Parathyroid adenoma (tissue), 2 donors: ENCODE data around the gene SVOP.

Experiments
- H2AFZ ChIP-seq: fragments of 300-600 bp; sonication (generic); one replicate; pipeline ENCODE4 v1.7.0; 2017; ENCODE audit warnings: antibody characterized with exemption, mild to moderate bottlenecking
- H3K27ac ChIP-seq: fragments of 300-600 bp; sonication (generic); one replicate; pipeline ENCODE4 v1.7.0; 2017
- H3K27me3 ChIP-seq: fragments of 300-600 bp; sonication (generic); one replicate; pipeline ENCODE4 v1.7.0; 2017; ENCODE audit warnings: low read length; ENCODE audit not compliant: control insufficient read depth, insufficient read depth
- H3K36me3 ChIP-seq: fragments of 300-600 bp; sonication (generic); one replicate; pipeline ENCODE4 v1.7.0; 2017; ENCODE audit warnings: low read length; ENCODE audit not compliant: control insufficient read depth, insufficient read depth
- H3K4me1 ChIP-seq: fragments of 300-600 bp; sonication (generic); one replicate; pipeline ENCODE4 v1.7.0; 2017; ENCODE audit warnings: control low read depth
- H3K4me2 ChIP-seq: fragments of 300-600 bp; sonication (generic); one replicate; pipeline ENCODE4 v1.7.0; 2017; ENCODE audit warnings: low read length
- H3K4me3 ChIP-seq: fragments of 300-600 bp; sonication (generic); one replicate; pipeline ENCODE4 v1.7.0; 2017; ENCODE audit warnings: low read depth, low read length
- H3K79me2 ChIP-seq: fragments of 300-600 bp; sonication (generic); one replicate; pipeline ENCODE4 v1.7.0; 2017; ENCODE audit warnings: control low read depth
- H3K9ac ChIP-seq: fragments of 300-600 bp; sonication (generic); one replicate; pipeline ENCODE4 v1.7.0; 2017; ENCODE audit warnings: mild to moderate bottlenecking
- H3K9me3 ChIP-seq: fragments of 300-600 bp; sonication (generic); one replicate; pipeline ENCODE4 v1.7.0; 2017; ENCODE audit warnings: low read length; ENCODE audit not compliant: control insufficient read depth
- CTCF ChIP-seq: fragments of 300-600 bp; sonication (generic); IDR thresholded peaks from one replicate; pipeline ENCODE4 v1.7.0; 2017; ENCODE audit warnings: antibody characterized with exemption, mild to moderate bottlenecking
- donor health status: primary hyperparathyroidism.

SVOP gene

GRCh38 chr12:108912361-108912760, 108.5 kb downstream of the SVOP start:
- H3K4me2 ChIP-seq: no peak overlapping the region
- H3K27ac ChIP-seq: no peak overlapping the region
- TF ChIP-seq CTCF: no peak
- H3K9ac ChIP-seq: no peak overlapping the region
- H3K9me3 ChIP-seq: no peaks in the 10 kb centered on the region
- H3K27me3 ChIP-seq: no peaks in the 10 kb centered on the region
- H3K4me3 ChIP-seq: no peak overlapping the region
- H3K36me3 ChIP-seq: no peaks in the 10 kb centered on the region
- no peaks in the 10 kb centered on the region for H3K4me1 ChIP-seq
- no peak overlapping the region for H2AFZ ChIP-seq
- no peaks in the 10 kb centered on the region for H3K79me2 ChIP-seq

GRCh38 chr12:108911915-108912314, 109.0 kb downstream of the SVOP start:
- no peaks in the 10 kb centered on the region for H3K79me2 ChIP-seq
- no peaks in the 10 kb centered on the region for H3K36me3 ChIP-seq
- H3K4me3 ChIP-seq: no peak overlapping the region
- no peak for TF ChIP-seq CTCF
- H3K27me3 ChIP-seq: no peaks in the 10 kb centered on the region
- no peak overlapping the region for H2AFZ ChIP-seq
- no peaks in the 10 kb centered on the region for H3K9me3 ChIP-seq
- no peak overlapping the region for H3K4me2 ChIP-seq
- H3K4me1 ChIP-seq: no peaks in the 10 kb centered on the region
- no peak overlapping the region for H3K9ac ChIP-seq
- H3K27ac ChIP-seq: no peak overlapping the region

GRCh38 chr12:108910336-108910735, 110.5 kb downstream of the SVOP start:
- Histone ChIP-seq H3K4me1 (no peaks in the 10 kb centered on the region), H3K9me3 (no peaks in the 10 kb centered on the region), H3K36me3 (no peaks in the 10 kb centered on the region), H3K4me2 (no peak overlapping the region), H2AFZ (no peak overlapping the region), H3K79me2 (no peaks in the 10 kb centered on the region), H3K27ac (no peak overlapping the region), H3K27me3 (no peaks in the 10 kb centered on the region), H3K4me3 (no peak overlapping the region), H3K9ac (no peak overlapping the region)
- TF ChIP-seq CTCF: no peak

GRCh38 chr12:108907839-108908351, 113.0 kb downstream of the SVOP start:
- no peak overlapping the region for H2AFZ ChIP-seq
- H3K79me2 ChIP-seq: no peaks in the 10 kb centered on the region
- H3K27ac ChIP-seq: no peak overlapping the region
- H3K27me3 ChIP-seq: no peaks in the 10 kb centered on the region
- H3K36me3 ChIP-seq: no peaks in the 10 kb centered on the region
- no peaks in the 10 kb centered on the region for H3K9me3 ChIP-seq
- no peak for TF ChIP-seq CTCF
- no peak overlapping the region for H3K4me2 ChIP-seq
- H3K4me1 ChIP-seq: no peaks in the 10 kb centered on the region
- no peak overlapping the region for H3K4me3 ChIP-seq
- H3K9ac ChIP-seq: no peak overlapping the region

GRCh38 chr12:108906971-108907370, 113.9 kb downstream of the SVOP start:
- Histone ChIP-seq H3K9ac (no peak overlapping the region), H3K27me3 (no peaks in the 10 kb centered on the region), H2AFZ (no peak overlapping the region), H3K36me3 (no peaks in the 10 kb centered on the region), H3K27ac (no peak overlapping the region), H3K4me2 (no peak overlapping the region), H3K4me3 (no peak overlapping the region), H3K4me1 (no peaks in the 10 kb centered on the region), H3K79me2 (no peaks in the 10 kb centered on the region), H3K9me3 (no peaks in the 10 kb centered on the region)
- TF ChIP-seq CTCF: no peak
